NT2/D1 (cell line): ENCODE data around the gene FAM107B.

Experiments
- SUZ12 ChIP-seq: IDR thresholded peaks from 2 replicates; pipeline ENCODE4 v1.6.1; 2011; ENCODE audit not compliant: insufficient read length, insufficient read depth; ENCODE audit errors: extremely low read depth
- YY1 ChIP-seq: IDR thresholded peaks from 2 replicates; pipeline ENCODE4 v1.6.1; 2011; ENCODE audit not compliant: insufficient read length, insufficient read depth
- ZNF274 ChIP-seq: IDR thresholded peaks from 2 replicates; pipeline ENCODE4 v1.6.1; 2011; ENCODE audit warnings: mild to moderate bottlenecking, low read depth, low read length

GRCh38 chr10:14583252-14583651 lies 191.4 kb downstream of the FAM107B start:
- no peak for TF ChIP-seq YY1
- TF ChIP-seq ZNF274, result no peak
- no peak for TF ChIP-seq SUZ12
